H1 (cell line): ENCODE results near the gene MYO9B. TPM values are rescaled to one million over a fixed set of nuclear protein-coding genes. Genes with fewer than 3 reads are reported as not detected.

Source experiments
- CTCF ChIA-PET: fragments of 300-600 bp; sonication (Branson Sonifier 250); formaldehyde crosslinking; loops from one replicate; lab custom pipeline; 2021; ENCODE audit not compliant: partially characterized antibody; lab: Charles Lee
- POLR2A ChIA-PET: fragments of 300-600 bp; sonication (Branson Sonifier 250); formaldehyde crosslinking; loops from one replicate; lab custom pipeline; 2021; ENCODE audit warnings: inconsistent platforms; ENCODE audit not compliant: partially characterized antibody; lab: Charles Lee
- DNase-seq, 2 experiments: peaks; one replicate each; pipeline versions ENCODE4 v3.0.0 to v3.0.0-alpha.2; 2010 to 2022; ENCODE audit warnings: low spot score in 2 of 2, low read depth in 1 of 2, mixed read lengths in 1 of 2
- FAIRE-seq: peaks from 2 replicates; lab custom pipeline; 2011; peaks lifted over from hg19 to GRCh38; lab: Jason Lieb, UNC
- H2AFZ ChIP-seq: 2 replicates; pipeline ENCODE4 v1.8.1; 2012; ENCODE audit warnings: low read length, inconsistent platforms
- H2AK5ac ChIP-seq: 2 replicates; pipeline ENCODE4 v1.6.1; 2013; ENCODE audit warnings: low read depth, low read length
- H2BK120ac ChIP-seq: replicated peaks from 2 replicates; pipeline ENCODE3; 2013; ENCODE audit warnings: low read depth, low read length, inconsistent platforms
- H2BK12ac ChIP-seq: 2 replicates; pipeline ENCODE4 v1.6.1; 2013; ENCODE audit warnings: low read depth, low read length
- H2BK15ac ChIP-seq: 2 replicates; pipeline ENCODE4 v1.6.1; 2013; ENCODE audit warnings: low read length
- H2BK20ac ChIP-seq: 2 replicates; pipeline ENCODE4 v1.6.1; 2013; ENCODE audit warnings: low read length
- H2BK5ac ChIP-seq: 2 replicates; pipeline ENCODE4 v1.6.1; 2013; ENCODE audit warnings: low read depth, low read length
- H3K14ac ChIP-seq: 2 replicates; pipeline ENCODE4 v1.6.1; 2013; ENCODE audit warnings: inconsistent platforms; ENCODE audit not compliant: insufficient read length
- H3K18ac ChIP-seq: 2 replicates; pipeline ENCODE4 v1.6.1; 2013; ENCODE audit warnings: low read length; ENCODE audit errors: extremely low read depth
- H3K23ac ChIP-seq: 2 replicates; pipeline ENCODE4 v1.6.1; 2013; ENCODE audit warnings: inconsistent platforms; ENCODE audit not compliant: insufficient read length
- H3K23me2 ChIP-seq: 2 replicates; pipeline ENCODE4 v1.6.1; 2013; ENCODE audit warnings: low read depth, low read length
- H3K27ac ChIP-seq: 2 replicates; pipeline ENCODE4 v1.6.1; 2011; ENCODE audit warnings: low read depth, low read length, inconsistent platforms
- H3K27me3 ChIP-seq, 4 experiments: replicated peaks in 1 of 4; 1 replicate in 1 of 4; 2 replicates in 3 of 4; pipeline versions ENCODE4 v1.6.1 to v1.8.1; 2011 to 2013; ENCODE audit warnings: low read length in 3 of 4, mild to moderate bottlenecking in 3 of 4, inconsistent platforms in 2 of 4, mixed read lengths in 2 of 4, moderate library complexity in 1 of 4; ENCODE audit not compliant: control insufficient read depth in 3 of 4, insufficient read depth in 3 of 4; ENCODE audit errors: extremely low read depth in 1 of 4
- H3K36me3 ChIP-seq, 4 experiments: 2 replicates each; pipeline versions ENCODE4 v1.6.1 to v1.8.1; 2011 to 2013; ENCODE audit warnings: mild to moderate bottlenecking in 4 of 4, low read length in 3 of 4, moderate library complexity in 2 of 4, control low read depth in 1 of 4, inconsistent platforms in 1 of 4; ENCODE audit not compliant: insufficient read depth in 4 of 4, control insufficient read depth in 2 of 4
- H3K4ac ChIP-seq: replicated peaks from 2 replicates; pipeline ENCODE3; 2013; ENCODE audit warnings: low read length, low read depth, mixed read lengths, inconsistent platforms; ENCODE audit not compliant: insufficient read length
- H3K4me1 ChIP-seq, 4 experiments: replicated peaks in 1 of 4; 1 replicate in 1 of 4; 2 replicates in 3 of 4; pipeline versions ENCODE4 v1.6.1 to v1.8.1; 2011 to 2013; ENCODE audit warnings: low read length in 3 of 4, inconsistent platforms in 2 of 4, mixed read lengths in 1 of 4; ENCODE audit not compliant: insufficient read depth in 4 of 4, control insufficient read depth in 3 of 4
- H3K4me2 ChIP-seq, 2 experiments: 2 replicates each; pipeline versions ENCODE4 v1.6.1 to v1.8.1; 2011 to 2013; ENCODE audit warnings: low read depth in 2 of 2, low read length in 2 of 2, control low read depth in 1 of 2, inconsistent platforms in 1 of 2, mild to moderate bottlenecking in 1 of 2; ENCODE audit not compliant: insufficient read depth in 1 of 2
- H3K4me3 ChIP-seq, 4 experiments: fragments of 200-600, 300-600 bp in 1 of 4; sonication (generic), shearing (Covaris generic), sonication (Bioruptor Twin) in 1 of 4; 2 replicates each; pipeline versions ENCODE4 v1.5.1 to v1.8.1; 2011 to 2016; ENCODE audit warnings: low read length in 4 of 4, low read depth in 3 of 4, control low read depth in 2 of 4, inconsistent platforms in 2 of 4, mild to moderate bottlenecking in 2 of 4, mixed read lengths in 1 of 4, moderate library complexity in 1 of 4; ENCODE audit not compliant: insufficient read depth in 2 of 4; ENCODE audit errors: extremely low read depth in 1 of 4
- H3K56ac ChIP-seq: replicated peaks from 2 replicates; pipeline ENCODE3; 2013; ENCODE audit warnings: low read depth, mild to moderate bottlenecking, mixed read lengths, low read length, inconsistent platforms; ENCODE audit not compliant: insufficient read length
- H3K79me1 ChIP-seq: 2 replicates; pipeline ENCODE4 v1.6.1; 2013; ENCODE audit warnings: low read depth, low read length, control low read depth
- H3K79me2 ChIP-seq, 2 experiments: 2 replicates each; pipeline versions ENCODE4 v1.6.1 to v1.8.1; 2012 to 2013; ENCODE audit warnings: low read length in 2 of 2, mild to moderate bottlenecking in 2 of 2, inconsistent platforms in 1 of 2; ENCODE audit not compliant: insufficient read depth in 2 of 2, control insufficient read depth in 1 of 2
- H3K9ac ChIP-seq, 4 experiments: replicated peaks in 1 of 4; 1 replicate in 1 of 4; 2 replicates in 3 of 4; pipeline versions ENCODE4 v1.6.1 to v1.8.1; 2011 to 2013; ENCODE audit warnings: low read depth in 3 of 4, low read length in 3 of 4, control low read depth in 2 of 4, mild to moderate bottlenecking in 2 of 4, moderate library complexity in 2 of 4, inconsistent platforms in 1 of 4; ENCODE audit errors: extremely low read depth in 1 of 4
- H3K9me3 ChIP-seq, 2 experiments: 2 replicates each; pipeline versions ENCODE4 v1.6.1 to v1.8.1; 2012 to 2013; ENCODE audit warnings: mild to moderate bottlenecking in 2 of 2, moderate library complexity in 2 of 2, control low read depth in 1 of 2, inconsistent platforms in 1 of 2, low read depth in 1 of 2, low read length in 1 of 2, mixed read lengths in 1 of 2; ENCODE audit not compliant: insufficient read depth in 2 of 2
- H4K20me1 ChIP-seq, 2 experiments: replicated peaks in 1 of 2; 2 replicates each; pipeline versions ENCODE3 to v1.8.1; 2011 to 2013; ENCODE audit warnings: inconsistent platforms in 2 of 2, low read length in 2 of 2, mild to moderate bottlenecking in 1 of 2; ENCODE audit not compliant: insufficient read depth in 2 of 2, control insufficient read depth in 1 of 2
- H4K5ac ChIP-seq: 2 replicates; pipeline ENCODE4 v1.6.1; 2013; ENCODE audit warnings: low read length, low read depth, mixed read lengths, inconsistent platforms; ENCODE audit not compliant: insufficient read length
- H4K8ac ChIP-seq: 2 replicates; pipeline ENCODE4 v1.8.0; 2013; ENCODE audit warnings: mild to moderate bottlenecking, moderate library complexity, low read length, inconsistent platforms; ENCODE audit not compliant: insufficient read depth; ENCODE audit errors: extremely low read depth
- H4K91ac ChIP-seq: replicated peaks from 2 replicates; pipeline ENCODE3; 2013; ENCODE audit warnings: low read length, mixed read lengths, inconsistent platforms; ENCODE audit not compliant: insufficient read length
- MAFK ChIP-seq: IDR thresholded peaks from 2 replicates; pipeline ENCODE4 v1.6.1; 2012; ENCODE audit warnings: low read depth, mild to moderate bottlenecking, improper control_type of control experiment, low read length
- POLR2AphosphoS5 ChIP-seq: IDR thresholded peaks from 2 replicates; pipeline ENCODE4 v1.6.1; 2011; ENCODE audit warnings: low read depth, low read length
- WGBS, 2 experiments: shearing (Covaris generic) in 1 of 2; methylation state at CpG; one replicate each; pipeline versions ENCODE4 v1.1.6 to v1.1.7; 2013 to 2015; ENCODE audit warnings: low lambda C conversion rate in 2 of 2, mixed read lengths in 2 of 2, inconsistent platforms in 1 of 2, low coverage in 1 of 2, missing lambda C conversion rate in 1 of 2; ENCODE audit not compliant: insufficient replicate concordance in 2 of 2, insufficient coverage in 1 of 2, insufficient read length in 1 of 2; ENCODE audit errors: extremely low coverage in 1 of 2, missing lambda C conversion rate in 1 of 2; 5-methylcytosine and 5-hydroxymethylcytosine counted together
- polyA plus RNA-seq, 7 experiments: library from polyadenylated mRNA; depleted of rRNA in 3 of 7; stranded (reverse) in 5 of 7; unstranded in 2 of 7; fragments of >200 nt in 5 of 7; fragments of 200-250 nt in 2 of 7; gene quantifications; 1 replicate in 5 of 7; 2 replicates in 1 of 7; 4 replicates in 1 of 7; pipeline versions ENCODE4 v1.2.1 to v1.2.3, GENCODE V29; 2011 to 2013; ENCODE audit warnings: missing spikeins in 2 of 7, mixed read lengths in 2 of 7
- total RNA-seq: library from RNA; stranded (reverse); fragmentation: NEBNext Ultra II Directional; extraction: Animal tissue kit (Norgen Biotek cat#: 25700); gene quantifications from 2 replicates; pipeline ENCODE4 v1.2.1, GENCODE V29; 2021

Gene MYO9B
- total and polyA plus RNA-seq, 2 of the 8 experiments (the other 6 are each of a cell fraction or from before 2014, with no cell fraction given), result 27.6 to 77.1 TPM

DNA sequence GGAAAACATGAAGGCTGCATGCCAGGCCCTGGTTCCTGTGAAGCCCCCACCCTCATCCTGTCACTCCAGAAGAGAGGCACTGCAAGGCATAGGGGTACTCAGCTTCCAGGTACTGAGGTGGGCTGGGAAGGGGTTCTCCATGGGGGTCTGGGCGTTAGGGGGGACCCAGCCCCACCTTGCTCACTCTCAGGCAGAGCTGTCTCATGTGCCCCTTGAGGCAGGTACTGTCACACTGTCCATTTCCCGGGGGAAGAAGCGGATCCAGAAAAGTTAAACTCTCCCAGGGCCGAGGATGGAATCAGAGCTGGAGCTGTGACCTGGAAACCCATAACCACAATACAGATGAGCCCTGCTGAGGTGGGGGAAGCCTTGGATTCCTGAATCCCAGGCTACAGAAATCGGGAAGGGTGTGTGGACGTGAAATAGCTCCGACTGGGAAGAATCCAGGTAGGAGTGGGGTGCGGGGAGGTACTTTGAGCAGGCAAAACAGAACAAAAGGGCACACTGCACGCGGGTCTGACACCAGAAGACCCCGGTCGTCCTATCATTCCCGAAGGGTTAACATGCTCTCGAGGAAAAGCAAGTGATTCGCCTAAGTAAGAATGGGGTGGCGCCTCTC is 139.0 kb downstream of the MYO9B start:
- Histone ChIP-seq H3K4me2 (peak overlapping the region; percentile 84 to 94), H2BK20ac (no peak overlapping the region), H3K14ac (no peak overlapping the region), H3K18ac (peak overlapping the region; percentile 41), H4K20me1 (no peaks in the 10 kb centered on the region), H2BK15ac (peak overlapping the region; percentile 96), H4K91ac (peak overlapping the region; percentile 39), H3K56ac (peak overlapping the region; percentile 80), H3K9ac (peak overlapping the region; percentile 60 to 93 (median 86)), H2BK5ac (peak overlapping the region; percentile 84), H3K79me1 (peaks cover 4% of the 10 kb centered on the region; the same call in 1 of the 2 replicates), H3K4me3 (peak overlapping the region; percentile 63 to 79 (median 77)), H3K36me3 (peaks cover 4 to 13% (median 8%) of the 10 kb centered on the region in 4 experiments; a peak in 5 of 8 replicates), H3K9me3 (no peaks in the 10 kb centered on the region), H3K27me3 (no peaks in the 10 kb centered on the region), H3K23ac (no peak overlapping the region), H2AK5ac (peak overlapping the region; percentile 77), H3K4ac (peak overlapping the region; percentile 30), H4K8ac (peak overlapping the region; percentile 96; the same call in 1 of the 2 replicates), H3K27ac (peak overlapping the region; percentile 98), H4K5ac (peak overlapping the region; percentile 19), H2BK12ac (0 out of 2 replicates have a peak overlapping the region, but pooled peaks have one; percentile 71), H3K4me1 (peaks cover 0 to 14% (median 7%) of the 10 kb centered on the region in 4 experiments; a peak in 6 of 7 replicates), H3K79me2 (no peaks in the 10 kb centered on the region; a peak in 1 of 4 replicates), H2AFZ (no peak overlapping the region; the same call in 1 of the 2 replicates), H2BK120ac (no peak overlapping the region), H3K23me2 (peaks cover 7% of the 10 kb centered on the region)
- no peak for FAIRE-seq
- CTCF ChIA-PET, result interaction anchor here (0.6 to 1.8 kb wide), 7 partner anchors 9 to 94 kb away, joined by 3 to 5 read pairs (median 3); partner anchors contain the start of gene DDA1
- WGBS, 2 experiments, result 33% methylated on average over 16 of the region's 16 CpGs; no CpG with 5 or more reads in 1 of the 2 experiments
- POLR2A ChIA-PET, result interaction anchor here (0.8 to 4.2 kb wide), 25 partner anchors 9 to 388 kb away, joined by 3 to 79 read pairs (median 5); partner anchors contain the start of genes ANKLE1, ANO8, BABAM1 and DDA1
- peak in 1 of 2 experiments; percentile 52 for DNase-seq
- no peak for TF ChIP-seq MAFK
- peak; percentile 2; the same call in 1 of the 2 replicates for TF ChIP-seq POLR2AphosphoS5
